Ishikawa (cell line): ENCODE data around the gene C18orf54.

Experiments used
- CEBPB ChIP-seq: IDR thresholded peaks from 2 replicates; pipeline ENCODE4 v1.6.1; 2012
- EGR1 ChIP-seq: IDR thresholded peaks from 2 replicates; pipeline ENCODE4 v1.6.1; 2012
- EP300 ChIP-seq: IDR thresholded peaks from 2 replicates; pipeline ENCODE4 v1.6.1; 2012; ENCODE audit warnings: borderline replicate concordance
- NFIC ChIP-seq: IDR thresholded peaks from 2 replicates; pipeline ENCODE4 v1.6.1; 2012
- RAD21 ChIP-seq: IDR thresholded peaks from 2 replicates; pipeline ENCODE4 v1.6.1; 2012; ENCODE audit warnings: low read depth
- REST ChIP-seq: IDR thresholded peaks from 2 replicates; pipeline ENCODE4 v1.6.1; 2012; ENCODE audit warnings: low read depth, mild to moderate bottlenecking
- TAF1 ChIP-seq: IDR thresholded peaks from 2 replicates; pipeline ENCODE4 v1.6.1; 2012; ENCODE audit warnings: low read depth, mild to moderate bottlenecking
- TEAD4 ChIP-seq: IDR thresholded peaks from 2 replicates; pipeline ENCODE4 v1.6.1; 2012
- USF1 ChIP-seq: IDR thresholded peaks from 2 replicates; pipeline ENCODE4 v1.6.1; 2012
- YY1 ChIP-seq: IDR thresholded peaks from 2 replicates; pipeline ENCODE4 v1.6.1; 2012; ENCODE audit warnings: low read depth
- ZBTB7A ChIP-seq: IDR thresholded peaks from 2 replicates; pipeline ENCODE4 v1.6.1; 2012; ENCODE audit warnings: low read depth
- TF ChIP-seq, protein P1 (sequence below): IDR thresholded peaks from 2 replicates; pipeline ENCODE4 v1.6.1; 2012

DNA sequence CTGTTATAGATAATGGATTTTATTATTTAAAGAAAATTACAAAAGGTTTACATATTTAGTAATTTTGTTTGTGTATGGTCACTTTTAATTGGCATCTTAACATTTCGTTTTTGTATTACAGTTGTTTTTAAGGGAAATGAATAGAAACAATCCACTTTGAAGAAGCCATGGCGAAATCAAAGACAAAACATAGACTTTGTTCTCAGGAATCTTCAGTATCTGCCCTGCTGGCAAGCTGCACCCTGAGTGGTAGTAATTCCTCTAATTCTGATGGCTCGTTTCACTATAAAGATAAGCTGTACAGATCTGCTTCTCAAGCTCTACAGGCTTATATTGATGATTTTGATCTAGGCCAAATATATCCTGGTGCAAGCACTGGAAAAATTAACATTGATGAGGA is 2.7 kb downstream of the C18orf54 start:
- TF ChIP-seq NFIC (no peak), REST (no peak), TAF1 (no peak), USF1 (no peak), TEAD4 (no peak), RAD21 (no peak), EP300 (no peak), EGR1 (no peak), CEBPB (no peak), YY1 (no peak), ZBTB7A (no peak)
- TF ChIP-seq, protein P1, sequence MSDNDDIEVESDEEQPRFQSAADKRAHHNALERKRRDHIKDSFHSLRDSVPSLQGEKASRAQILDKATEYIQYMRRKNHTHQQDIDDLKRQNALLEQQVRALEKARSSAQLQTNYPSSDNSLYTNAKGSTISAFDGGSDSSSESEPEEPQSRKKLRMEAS: no peak
